Choroid plexus epithelial cell (primary cell): ENCODE results near the gene KRT73.

Experiments used
- DNase-seq: peaks from one replicate; pipeline ENCODE4 v3.0.0-alpha.2; 2010; ENCODE audit warnings: low read depth
- H3K4me3 ChIP-seq: 2 replicates; pipeline ENCODE4 v1.5.1; 2011; ENCODE audit warnings: low read depth, mild to moderate bottlenecking, control low read depth, low read length, moderate library complexity
- TF ChIP-seq, protein P1 (sequence below): conservative IDR thresholded peaks from 2 replicates; pipeline ENCODE4 v1.5.1; 2011; ENCODE audit warnings: low read depth, mild to moderate bottlenecking, control low read depth, inconsistent platforms, low read length, moderate library complexity

KRT73 gene

GRCh38 chr12:52637299-52637698, 18.9 kb upstream of the KRT73 start:
- TF ChIP-seq, protein P1, sequence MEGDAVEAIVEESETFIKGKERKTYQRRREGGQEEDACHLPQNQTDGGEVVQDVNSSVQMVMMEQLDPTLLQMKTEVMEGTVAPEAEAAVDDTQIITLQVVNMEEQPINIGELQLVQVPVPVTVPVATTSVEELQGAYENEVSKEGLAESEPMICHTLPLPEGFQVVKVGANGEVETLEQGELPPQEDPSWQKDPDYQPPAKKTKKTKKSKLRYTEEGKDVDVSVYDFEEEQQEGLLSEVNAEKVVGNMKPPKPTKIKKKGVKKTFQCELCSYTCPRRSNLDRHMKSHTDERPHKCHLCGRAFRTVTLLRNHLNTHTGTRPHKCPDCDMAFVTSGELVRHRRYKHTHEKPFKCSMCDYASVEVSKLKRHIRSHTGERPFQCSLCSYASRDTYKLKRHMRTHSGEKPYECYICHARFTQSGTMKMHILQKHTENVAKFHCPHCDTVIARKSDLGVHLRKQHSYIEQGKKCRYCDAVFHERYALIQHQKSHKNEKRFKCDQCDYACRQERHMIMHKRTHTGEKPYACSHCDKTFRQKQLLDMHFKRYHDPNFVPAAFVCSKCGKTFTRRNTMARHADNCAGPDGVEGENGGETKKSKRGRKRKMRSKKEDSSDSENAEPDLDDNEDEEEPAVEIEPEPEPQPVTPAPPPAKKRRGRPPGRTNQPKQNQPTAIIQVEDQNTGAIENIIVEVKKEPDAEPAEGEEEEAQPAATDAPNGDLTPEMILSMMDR, result no peak
- no peak for DNase-seq
- no peak overlapping the region for H3K4me3 ChIP-seq

DNA sequence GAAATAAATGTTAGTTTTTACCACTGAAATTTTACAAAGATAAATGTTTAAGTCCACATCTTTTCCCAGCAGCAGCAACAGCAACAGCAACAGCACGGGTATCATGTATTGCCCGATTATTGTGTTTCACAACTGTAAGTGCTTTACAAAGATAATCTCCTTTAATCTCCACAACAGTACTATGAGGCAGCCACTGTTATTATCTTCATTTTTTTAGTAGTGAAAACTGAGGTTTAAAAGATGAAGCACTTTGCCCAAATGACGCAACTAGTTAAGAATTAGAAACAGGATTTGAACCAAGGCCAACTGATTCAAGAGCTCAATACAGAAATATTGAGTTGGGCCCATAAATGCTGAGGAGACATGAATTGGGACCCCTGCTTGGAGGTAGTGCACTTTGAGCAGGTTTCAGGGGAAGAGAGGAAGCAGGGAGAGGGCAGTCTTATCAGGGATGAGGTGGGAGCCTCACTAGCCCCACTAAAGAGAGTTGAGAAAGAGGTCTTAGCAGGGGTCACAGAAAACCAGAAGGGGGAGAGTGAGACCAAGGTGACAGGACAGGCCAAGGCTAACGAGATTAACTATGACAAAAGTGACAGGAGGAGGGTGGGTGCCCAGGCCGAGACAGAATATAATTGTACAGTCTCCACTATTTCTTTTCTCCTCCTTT, 18.4 kb upstream of the KRT73 start:
- DNase-seq, result no peak
- TF ChIP-seq, protein P1, result no peak
- no peak overlapping the region for H3K4me3 ChIP-seq

DNA sequence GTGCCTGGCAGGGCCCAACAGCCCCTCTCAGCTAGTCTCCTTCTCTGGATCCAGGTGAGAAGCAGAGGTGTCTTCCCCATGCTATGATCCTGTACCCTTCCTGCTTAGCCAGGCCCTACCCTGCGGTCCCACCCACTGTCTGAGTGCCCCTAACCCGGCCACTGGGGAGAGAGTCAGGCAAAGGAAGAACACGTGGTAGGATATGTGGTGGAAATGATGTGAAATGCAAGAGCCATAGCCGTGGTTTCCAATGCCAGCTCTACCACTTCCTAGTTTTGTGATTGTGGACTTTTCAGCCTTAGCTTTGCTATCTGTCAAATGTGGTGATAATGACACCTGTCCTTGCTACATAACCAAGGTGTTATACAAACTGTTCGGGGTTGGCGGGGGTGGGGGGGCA, 17.8 kb upstream of the KRT73 start:
- no peak overlapping the region for H3K4me3 ChIP-seq
- TF ChIP-seq, protein P1, result no peak
- DNase-seq, result no peak

DNA sequence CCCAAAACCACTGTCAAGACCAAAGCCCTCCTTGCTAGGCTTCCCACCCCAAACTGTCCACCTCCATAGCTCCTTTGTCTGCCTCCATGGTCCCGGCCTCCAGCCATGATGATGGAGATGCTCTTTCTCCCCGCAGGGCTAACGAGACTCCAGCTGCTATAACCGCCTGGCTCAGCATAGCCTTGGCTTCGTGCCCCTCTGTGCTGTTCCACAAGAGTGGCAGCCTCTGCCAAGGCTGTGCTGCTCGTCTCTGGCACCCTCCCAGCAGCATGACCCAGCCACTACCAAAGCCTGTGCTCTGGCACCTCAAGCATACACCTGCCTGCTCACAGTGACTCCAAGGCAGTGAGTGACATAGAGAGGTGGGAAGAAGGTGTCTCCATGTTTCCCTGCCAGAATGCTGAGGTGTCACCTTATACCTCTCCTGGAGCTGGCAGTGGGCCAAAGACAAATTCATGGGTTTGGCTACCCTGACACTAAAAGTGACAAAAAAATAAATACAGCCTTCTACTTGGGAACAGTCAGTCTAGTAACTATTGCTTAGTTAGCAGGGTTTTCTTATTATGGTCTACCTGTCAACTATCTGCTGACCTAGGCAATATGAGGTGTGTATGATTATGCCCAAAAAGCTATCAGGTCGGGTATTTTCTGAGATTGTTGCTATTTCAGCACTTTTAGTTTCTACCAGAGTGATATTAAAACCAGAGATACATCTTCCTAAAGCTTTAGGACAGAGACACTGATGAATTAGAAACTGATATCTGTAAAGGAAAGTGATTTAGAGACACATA, 16.1 kb upstream of the KRT73 start:
- TF ChIP-seq, protein P1, result no peak
- DNase-seq, result no peak
- H3K4me3 ChIP-seq, result no peak overlapping the region

GRCh38 chr12:52633383-52633782, 15.0 kb upstream of the KRT73 start:
- H3K4me3 ChIP-seq, result no peak overlapping the region
- TF ChIP-seq, protein P1, result no peak
- DNase-seq, result no peak

GRCh38 chr12:52632656-52633055, 14.3 kb upstream of the KRT73 start:
- TF ChIP-seq, protein P1, result no peak
- no peak for DNase-seq
- H3K4me3 ChIP-seq, result no peak overlapping the region
